Measurements from ENCODE around the gene ATP1A3.

ATP1A3 gene

GRCh38 chr19:41918095-41918494 lies 75.9 kb downstream of the ATP1A3 start:
- TF ChIP-seq CTCF (IDR thresholded peaks at IDR 0.05; ENCODE audit: insufficient read depth, low read depth, low read length, missing control alignments), result no peak
- H3K4me3 ChIP-seq (ENCODE audit: low read depth, low read length), result no peak overlapping the region
- DNase-seq (ENCODE audit: low read depth), result no peak

DNA sequence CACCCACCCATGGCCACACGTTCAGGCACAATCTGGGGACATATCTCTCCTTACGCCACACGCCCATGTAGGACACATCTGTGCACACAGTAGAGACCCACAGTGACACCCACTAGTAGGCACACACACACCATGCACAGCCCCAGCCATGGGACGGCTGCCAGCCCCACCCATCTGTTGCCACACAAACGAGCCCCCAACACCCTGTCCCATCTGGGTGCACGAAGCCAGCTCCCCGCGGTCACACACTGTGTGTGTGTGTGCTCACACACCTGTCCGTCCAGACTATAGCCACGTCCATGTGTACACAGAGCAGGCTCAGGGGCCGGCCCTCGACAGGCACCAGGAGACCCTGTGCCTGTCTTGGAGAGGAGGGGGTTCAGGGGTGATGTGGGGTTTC lies 76.4 kb downstream of the ATP1A3 start:
- no peak for TF ChIP-seq CTCF (IDR thresholded peaks at IDR 0.05; ENCODE audit: insufficient read depth, low read depth, low read length, missing control alignments)
- DNase-seq (ENCODE audit: low read depth), result no peak
- no peak overlapping the region for H3K4me3 ChIP-seq (ENCODE audit: low read depth, low read length)
